DND-41 (cell line): ENCODE data around the gene FHIT.

ENCODE experiments used
- ATAC-seq: fragments of 200-7000 bp; cut with Tn5 transposase; 3 replicates; pipeline ENCODE4 v1.9.1; 2021; ENCODE audit warnings: low read depth; ENCODE audit not compliant: insufficient read depth
- DNase-seq: peaks from one replicate; pipeline ENCODE4 v3.0.0-alpha.2; 2020
- H2AFZ ChIP-seq: 2 replicates; pipeline ENCODE4 v1.6.0; 2012; ENCODE audit warnings: low read depth, low read length
- H3K27ac ChIP-seq: 2 replicates; pipeline ENCODE4 v1.5.1; 2012; ENCODE audit warnings: low read length, inconsistent platforms
- H3K27me3 ChIP-seq: fragments of 200-600 bp; sonication (generic); 2 replicates; pipeline ENCODE4 v1.6.0; 2012; ENCODE audit warnings: low read length, mild to moderate bottlenecking, inconsistent platforms; ENCODE audit not compliant: insufficient read depth, poor library complexity
- H3K36me3 ChIP-seq: 2 replicates; pipeline ENCODE4 v1.5.1; 2012; ENCODE audit warnings: low read length, inconsistent platforms; ENCODE audit not compliant: insufficient read depth
- H3K4me1 ChIP-seq: 2 replicates; pipeline ENCODE4 v1.5.1; 2012; ENCODE audit warnings: mild to moderate bottlenecking, low read length; ENCODE audit not compliant: insufficient read depth
- H3K4me2 ChIP-seq: 2 replicates; pipeline ENCODE4 v1.6.0; 2012; ENCODE audit warnings: mild to moderate bottlenecking, moderate library complexity, low read length, inconsistent platforms; ENCODE audit not compliant: insufficient read depth
- H3K4me3 ChIP-seq, 2 experiments: fragments of 200-600 bp in 1 of 2; shearing (Covaris generic) in 1 of 2; 2 replicates each; pipeline ENCODE4 v1.5.1; 2012 to 2016; ENCODE audit warnings: inconsistent platforms in 2 of 2, low read length in 2 of 2, mild to moderate bottlenecking in 2 of 2, low read depth in 1 of 2, moderate library complexity in 1 of 2
- H3K79me2 ChIP-seq: 2 replicates; pipeline ENCODE4 v1.6.0; 2012; ENCODE audit warnings: low read length, inconsistent platforms; ENCODE audit not compliant: insufficient read depth
- H3K9ac ChIP-seq: 2 replicates; pipeline ENCODE4 v1.6.0; 2012; ENCODE audit warnings: low read depth, mild to moderate bottlenecking, inconsistent platforms, low read length, moderate library complexity
- H3K9me3 ChIP-seq: 2 replicates; pipeline ENCODE4 v1.5.1; 2012; ENCODE audit warnings: low read length, moderate library complexity, mild to moderate bottlenecking, inconsistent platforms; ENCODE audit not compliant: insufficient read depth, severe bottlenecking
- H4K20me1 ChIP-seq: 2 replicates; pipeline ENCODE4 v1.6.0; 2012; ENCODE audit warnings: low read length; ENCODE audit not compliant: insufficient read depth
- CTCF ChIP-seq: IDR thresholded peaks from 2 replicates; pipeline ENCODE4 v1.5.1; 2012; ENCODE audit warnings: borderline replicate concordance, low read length, moderate library complexity, mild to moderate bottlenecking; ENCODE audit not compliant: poor library complexity, severe bottlenecking; ENCODE audit errors: extremely low read depth
- EZH2 ChIP-seq: IDR thresholded peaks from 3 replicates; pipeline ENCODE4 v1.6.1; 2012; ENCODE audit warnings: borderline replicate concordance, low read depth, mild to moderate bottlenecking, moderate library complexity, low read length, inconsistent platforms; ENCODE audit not compliant: severe bottlenecking

Gene FHIT

GRCh38 chr3:61149236-61149635 lies 102.0 kb downstream of the FHIT start:
- H2AFZ ChIP-seq: no peak overlapping the region
- no peak overlapping the region for H3K4me2 ChIP-seq
- H3K9ac ChIP-seq: no peak overlapping the region
- TF ChIP-seq CTCF (no peak), EZH2 (no peak)
- H3K27me3 ChIP-seq: no peaks in the 10 kb centered on the region
- no peaks in the 10 kb centered on the region for H3K36me3 ChIP-seq
- no peaks in the 10 kb centered on the region for H3K4me1 ChIP-seq
- ATAC-seq (no peak), DNase-seq (no peak)
- H3K79me2 ChIP-seq: no peaks in the 10 kb centered on the region
- H3K27ac ChIP-seq: no peak overlapping the region
- no peaks in the 10 kb centered on the region for H3K9me3 ChIP-seq
- H4K20me1 ChIP-seq: no peaks in the 10 kb centered on the region
- H3K4me3 ChIP-seq: no peak overlapping the region

GRCh38 chr3:61146010-61146890 lies 105.0 kb downstream of the FHIT start:
- Histone ChIP-seq H2AFZ (no peak overlapping the region), H3K27ac (no peak overlapping the region), H3K36me3 (no peaks in the 10 kb centered on the region), H3K9ac (no peak overlapping the region), H3K4me3 (no peak overlapping the region), H3K27me3 (no peaks in the 10 kb centered on the region), H3K4me2 (no peak overlapping the region), H3K4me1 (no peaks in the 10 kb centered on the region), H4K20me1 (no peaks in the 10 kb centered on the region), H3K9me3 (no peaks in the 10 kb centered on the region), H3K79me2 (no peaks in the 10 kb centered on the region)
- ATAC-seq: no peak
- TF ChIP-seq CTCF (no peak), EZH2 (no peak)
- no peak for DNase-seq

- Histone ChIP-seq H3K9me3 (no peaks in the 10 kb centered on the region), H3K9ac (no peak overlapping the region), H3K4me1 (no peaks in the 10 kb centered on the region), H3K4me2 (no peak overlapping the region), H3K27ac (no peak overlapping the region), H3K36me3 (no peaks in the 10 kb centered on the region), H4K20me1 (no peaks in the 10 kb centered on the region), H3K79me2 (no peaks in the 10 kb centered on the region), H3K4me3 (no peak overlapping the region), H2AFZ (no peak overlapping the region), H3K27me3 (no peaks in the 10 kb centered on the region)
- TF ChIP-seq EZH2 (no peak), CTCF (no peak)
- no peak for ATAC-seq
- no peak for DNase-seq
Measured at GRCh38 chr3:61141697-61142096, 109.6 kb downstream of the FHIT start.
